22Rv1 (cell line): ENCODE data around the gene TBCB.
"Not testable (repeated sequence)": the region's sequence is repeated elsewhere in the genome, so short reads cannot be mapped to it uniquely, and the experiment has no call there.

Experiments
- ZFX ChIP-seq: fragments of 450-650 bp; IDR thresholded peaks from 2 replicates; pipeline ENCODE4 v1.6.1; 2017; ENCODE audit warnings: antibody characterized with exemption, borderline replicate concordance
- TF ChIP-seq, protein P1 (sequence below): fragments of 450-650 bp; IDR thresholded peaks from 2 replicates; pipeline ENCODE4 v1.5.1; 2017; ENCODE audit warnings: mild to moderate bottlenecking

DNA sequence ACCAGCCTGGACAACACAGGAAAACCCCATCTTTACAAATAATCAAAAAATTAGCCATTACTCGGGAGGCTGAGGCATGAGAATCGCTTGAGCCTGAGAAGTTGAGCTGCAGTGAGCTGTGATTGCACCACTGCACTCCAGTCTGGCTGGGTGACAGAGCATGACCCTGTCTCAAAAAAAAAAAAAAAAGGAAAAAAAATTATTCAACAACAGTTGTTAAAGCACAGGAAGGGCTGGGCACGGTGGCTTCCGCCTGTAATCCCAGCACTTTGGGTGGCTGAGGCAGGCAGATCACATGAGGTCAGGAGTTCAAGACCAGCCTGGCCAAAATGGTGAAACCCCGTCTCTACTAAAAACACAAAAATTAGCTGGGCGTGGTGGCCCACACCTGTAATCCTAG lies 16.0 kb downstream of the TBCB start:
- TF ChIP-seq, protein P1, sequence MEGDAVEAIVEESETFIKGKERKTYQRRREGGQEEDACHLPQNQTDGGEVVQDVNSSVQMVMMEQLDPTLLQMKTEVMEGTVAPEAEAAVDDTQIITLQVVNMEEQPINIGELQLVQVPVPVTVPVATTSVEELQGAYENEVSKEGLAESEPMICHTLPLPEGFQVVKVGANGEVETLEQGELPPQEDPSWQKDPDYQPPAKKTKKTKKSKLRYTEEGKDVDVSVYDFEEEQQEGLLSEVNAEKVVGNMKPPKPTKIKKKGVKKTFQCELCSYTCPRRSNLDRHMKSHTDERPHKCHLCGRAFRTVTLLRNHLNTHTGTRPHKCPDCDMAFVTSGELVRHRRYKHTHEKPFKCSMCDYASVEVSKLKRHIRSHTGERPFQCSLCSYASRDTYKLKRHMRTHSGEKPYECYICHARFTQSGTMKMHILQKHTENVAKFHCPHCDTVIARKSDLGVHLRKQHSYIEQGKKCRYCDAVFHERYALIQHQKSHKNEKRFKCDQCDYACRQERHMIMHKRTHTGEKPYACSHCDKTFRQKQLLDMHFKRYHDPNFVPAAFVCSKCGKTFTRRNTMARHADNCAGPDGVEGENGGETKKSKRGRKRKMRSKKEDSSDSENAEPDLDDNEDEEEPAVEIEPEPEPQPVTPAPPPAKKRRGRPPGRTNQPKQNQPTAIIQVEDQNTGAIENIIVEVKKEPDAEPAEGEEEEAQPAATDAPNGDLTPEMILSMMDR: not testable (repeated sequence)
- TF ChIP-seq ZFX: not testable (repeated sequence)
